LHCN-M2 (cell line): ENCODE results near the gene POMT2. TPM values are rescaled to one million over a fixed set of nuclear protein-coding genes. Genes with fewer than 3 reads are reported as not detected.

Source experiments
- DNase-seq: peaks from one replicate; pipeline ENCODE4 v3.0.0-alpha.2; 2012; ENCODE audit warnings: low read depth
- total RNA-seq: library from RNA; depleted of rRNA; stranded (reverse); fragments of >200 nt; gene quantifications from 2 replicates; pipeline ENCODE4 v1.2.3, GENCODE V29; 2014

POMT2 gene
- total RNA-seq, 1 experiment from 2014 or later = 15.0 TPM

DNA sequence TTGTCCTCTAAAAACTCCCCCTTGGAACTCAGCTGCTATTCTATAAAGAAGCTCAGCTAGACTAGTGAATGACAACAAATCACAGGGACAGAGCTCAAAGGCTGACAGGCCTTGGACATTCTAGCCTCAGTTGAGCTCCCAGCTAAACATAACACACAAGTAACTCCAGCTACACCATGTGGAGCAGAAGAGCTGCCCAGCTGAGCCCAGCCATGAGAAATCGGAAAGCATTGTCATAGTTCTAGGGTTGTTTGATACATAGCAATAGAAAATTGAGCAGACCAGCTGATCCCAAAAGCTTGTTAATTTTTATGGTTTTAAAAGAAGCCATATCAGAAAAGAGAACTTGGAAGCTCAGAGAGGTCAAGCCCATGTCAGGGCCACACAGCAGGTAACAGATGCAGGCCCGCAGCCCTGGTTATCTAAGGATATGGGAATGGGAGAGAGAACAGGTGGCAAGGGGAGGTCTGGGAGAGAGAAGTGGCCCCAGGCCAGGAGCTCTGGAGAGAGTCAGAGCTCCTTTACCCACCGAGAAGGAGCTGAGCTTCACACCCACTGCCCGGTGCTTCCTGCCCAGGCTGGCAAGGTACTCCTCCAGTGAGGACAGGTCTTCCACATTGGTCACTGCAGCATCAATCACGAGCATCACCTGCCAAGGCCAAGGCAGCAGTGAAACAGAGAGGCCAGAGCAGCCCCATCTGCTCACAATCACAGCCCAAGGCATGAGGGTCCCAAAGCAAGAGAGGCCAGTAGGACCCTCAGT lies 52.6 kb downstream of the POMT2 start:
- no peak for DNase-seq

DNA sequence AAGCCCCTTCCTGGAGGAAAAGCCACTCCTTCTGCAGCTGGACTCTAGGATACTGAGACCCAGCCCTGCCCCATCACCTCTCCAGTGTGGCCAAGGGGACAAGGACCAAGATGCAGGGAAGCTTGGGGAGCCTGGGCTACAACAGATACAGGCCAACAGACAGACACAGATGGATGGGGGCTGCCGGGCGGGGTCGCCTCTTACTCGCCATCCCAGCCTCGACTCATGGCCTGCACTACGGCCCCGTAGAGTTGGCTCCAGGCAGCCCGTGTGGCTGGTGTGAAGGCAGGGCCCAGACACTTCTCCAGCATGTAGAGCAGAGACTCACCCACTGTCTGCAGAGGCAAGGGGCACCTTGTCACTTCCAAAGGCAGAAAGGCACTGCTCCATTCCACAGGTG lies 54.3 kb downstream of the POMT2 start:
- no peak for DNase-seq

DNA sequence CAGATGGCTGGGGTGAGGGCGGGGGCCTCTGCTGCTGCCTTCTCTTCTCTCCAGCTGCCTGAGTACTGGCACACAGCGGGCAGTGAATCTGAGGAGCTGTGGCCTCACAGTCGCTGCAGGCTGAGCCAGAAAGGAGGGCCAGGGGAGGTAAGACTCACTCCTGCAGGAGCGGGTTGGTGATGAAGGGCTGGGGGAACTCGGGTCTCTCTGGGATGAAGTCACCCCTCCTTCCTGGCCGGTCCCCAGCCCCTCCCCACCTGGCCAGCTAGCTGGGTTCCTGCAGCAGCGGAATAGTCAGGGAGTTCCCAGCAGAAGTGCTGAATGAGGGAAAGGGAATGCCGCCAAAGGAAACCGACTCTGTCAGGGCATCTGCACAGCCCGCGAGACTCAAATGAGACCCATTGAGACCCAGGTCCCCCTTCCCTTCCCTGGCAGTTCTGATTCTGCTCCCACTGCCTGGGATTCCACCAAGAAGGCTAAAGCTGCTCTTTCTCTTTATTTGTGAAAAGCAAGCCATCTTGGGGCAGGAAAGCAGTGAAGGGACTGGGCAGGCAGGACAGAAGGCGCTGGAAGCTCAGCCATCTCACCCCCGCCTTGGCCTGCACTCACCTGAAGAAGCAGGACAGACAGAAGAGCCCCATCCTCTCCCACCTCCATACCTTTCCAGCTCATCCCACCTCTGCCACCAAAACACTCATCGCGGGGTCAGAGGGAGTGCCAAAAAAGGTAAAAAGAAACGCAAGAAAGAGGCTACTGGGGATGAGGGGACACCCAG lies 54.9 kb downstream of the POMT2 start:
- DNase-seq = no peak

DNA sequence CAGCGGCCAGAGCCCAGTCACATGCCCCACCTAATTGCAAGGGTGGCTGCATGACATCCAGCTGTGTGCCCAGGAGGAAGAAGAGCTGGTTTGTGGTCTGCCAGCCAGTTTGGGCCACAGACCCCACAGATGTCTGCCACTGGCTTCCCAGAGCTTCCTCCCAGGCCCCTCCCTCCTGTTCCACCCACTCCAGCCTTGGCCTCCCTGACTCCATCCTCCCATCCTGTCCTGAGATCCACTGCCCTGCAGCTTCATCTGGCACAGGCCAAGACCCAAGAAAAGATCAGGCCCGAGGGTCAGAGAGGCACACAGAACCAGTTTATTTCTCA lies 55.5 kb downstream of the POMT2 start:
- no peak for DNase-seq

DNA sequence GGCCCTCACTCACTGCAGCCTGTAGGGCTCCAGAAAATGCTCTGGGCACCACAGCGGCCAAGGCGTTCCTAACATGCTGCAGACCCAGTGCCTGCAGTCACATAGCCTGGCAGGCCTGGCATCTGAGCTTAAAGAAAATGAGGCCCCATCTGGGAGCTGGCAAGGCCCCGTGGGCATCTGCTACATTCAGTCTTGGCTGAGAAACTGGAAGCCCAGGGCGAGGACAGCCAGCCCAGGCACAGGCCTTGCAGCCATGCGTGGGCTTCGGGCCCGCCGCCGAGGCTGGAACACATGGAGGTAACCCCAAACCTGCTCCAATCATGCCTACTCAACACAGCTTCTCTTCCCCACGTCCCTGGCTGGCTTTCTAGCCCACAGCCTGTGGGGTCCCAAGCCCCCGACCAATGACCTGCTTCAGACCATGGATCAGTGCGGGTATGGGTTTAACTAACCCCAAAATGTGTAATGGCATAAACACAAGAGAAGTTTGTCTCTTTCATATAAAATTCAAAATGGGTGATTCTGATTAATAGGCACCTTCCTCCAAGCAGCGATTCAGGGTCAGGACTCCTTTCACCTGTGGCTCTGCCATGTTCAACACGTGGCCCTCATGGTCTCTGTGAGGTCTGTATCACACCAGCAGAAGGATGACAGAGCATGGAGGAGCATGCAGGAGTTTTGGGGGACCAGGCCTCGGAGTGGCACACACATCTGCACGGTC lies 56.1 kb downstream of the POMT2 start:
- no peak for DNase-seq

DNA sequence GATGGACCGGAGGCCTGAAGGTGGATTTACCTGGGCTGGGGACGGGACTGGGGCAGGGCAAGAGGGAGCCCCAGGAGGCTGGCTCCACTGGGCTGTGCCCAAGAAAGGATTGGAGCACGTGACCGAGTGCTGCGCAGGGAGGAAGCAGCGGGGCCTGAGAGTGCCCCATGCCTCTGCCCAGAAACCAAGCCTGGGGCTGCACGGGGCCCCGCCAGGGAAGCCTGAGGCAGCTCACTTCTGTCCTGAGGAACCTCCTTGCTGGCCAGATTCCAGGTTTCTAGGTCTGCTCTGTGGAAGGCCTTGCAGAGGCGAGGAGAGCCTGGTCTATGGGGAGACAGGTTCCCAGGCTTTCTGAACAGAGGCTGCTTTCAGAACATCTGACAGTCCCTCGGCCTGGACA lies 60.1 kb downstream of the POMT2 start:
- DNase-seq = no peak

GRCh38 chr14:77260199-77260598 lies 60.5 kb downstream of the POMT2 start:
- no peak for DNase-seq

DNA sequence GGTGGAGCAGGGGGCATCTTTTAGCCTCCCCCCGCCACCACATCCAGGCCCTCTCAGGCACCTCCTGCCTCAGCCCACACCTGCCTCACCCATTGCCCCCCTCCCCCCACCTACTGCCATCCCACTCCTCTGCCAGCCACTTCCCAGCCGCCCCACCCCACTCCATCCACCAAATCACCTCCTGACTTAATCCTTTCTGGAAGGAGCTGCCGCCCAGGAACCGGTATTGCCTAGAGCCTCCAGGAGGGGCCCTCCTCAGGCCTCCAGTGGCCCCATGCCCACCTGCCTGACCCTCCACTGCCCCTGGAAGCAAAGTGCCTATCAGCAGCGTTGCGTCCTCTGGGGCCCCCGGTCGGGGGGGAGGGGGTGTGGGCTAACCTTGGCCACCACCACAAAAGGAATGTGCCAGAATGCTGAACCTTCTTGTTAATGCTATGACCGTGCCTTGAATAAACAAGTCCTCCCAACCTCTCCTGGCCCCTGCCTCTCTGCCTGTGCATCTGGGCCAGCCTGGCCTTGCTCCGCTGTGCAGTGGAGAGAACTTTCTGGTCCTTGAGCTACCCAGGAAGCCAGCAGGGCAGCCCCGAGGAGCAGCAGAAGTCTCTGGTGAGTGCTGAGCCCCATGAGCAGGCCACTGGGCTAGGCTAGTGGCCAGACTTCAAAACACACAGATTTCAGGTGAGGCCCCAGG lies 61.5 kb downstream of the POMT2 start:
- no peak for DNase-seq

- no peak for DNase-seq
Observed at GRCh38 chr14:77258566-77258965, 62.1 kb downstream of the POMT2 start.

GRCh38 chr14:77257700-77258099 lies 63.0 kb downstream of the POMT2 start:
- no peak for DNase-seq

- DNase-seq = no peak
Observed at GRCh38 chr14:77256694-77257093, 64.0 kb downstream of the POMT2 start.

GRCh38 chr14:77253333-77254190 lies 67.1 kb downstream of the POMT2 start:
- no peak for DNase-seq

- DNase-seq = no peak
Observed at GRCh38 chr14:77251870-77252269, 68.8 kb downstream of the POMT2 start.

DNA sequence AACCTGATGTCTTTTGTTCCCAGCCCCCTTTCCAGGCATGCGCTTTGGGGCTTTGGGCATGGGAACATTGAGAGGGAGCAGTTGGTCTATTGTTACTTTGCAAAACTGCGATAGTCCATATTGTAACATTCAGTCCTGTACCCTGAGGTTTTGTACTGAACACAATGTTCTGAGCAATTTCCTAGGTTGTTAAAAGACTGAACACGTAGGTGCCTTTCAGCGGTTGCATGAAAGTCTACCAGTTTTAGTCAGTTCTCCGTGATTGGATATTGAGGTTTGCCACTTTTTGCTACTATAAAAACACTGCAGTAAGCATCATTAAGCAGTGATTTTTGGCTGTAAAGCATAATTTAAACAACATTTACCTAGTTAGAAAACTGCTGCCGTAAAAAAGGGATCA lies 69.8 kb downstream of the POMT2 start:
- no peak for DNase-seq

DNA sequence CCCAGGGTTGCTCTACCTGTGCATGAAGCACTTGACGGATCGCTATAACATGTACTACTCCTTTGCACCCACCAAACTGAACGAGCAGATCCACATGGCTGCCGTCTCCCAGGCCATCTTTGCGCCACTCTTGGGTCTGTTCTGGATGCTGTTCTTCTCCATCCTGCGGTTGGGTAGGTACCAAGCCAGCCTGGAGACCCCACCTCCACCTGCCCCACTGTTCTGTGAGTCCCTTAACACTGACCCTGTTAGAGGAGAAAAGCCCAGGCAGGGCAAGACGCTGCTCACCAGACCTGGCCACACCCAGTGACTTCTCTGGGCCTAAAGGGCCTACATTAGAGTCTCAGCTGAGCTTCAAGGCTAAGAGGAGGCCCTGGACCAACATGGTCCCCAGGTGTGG lies 71.4 kb downstream of the POMT2 start:
- DNase-seq = no peak

- DNase-seq = no peak
Observed at GRCh38 chr14:77248666-77249065, 72.0 kb downstream of the POMT2 start.

DNA sequence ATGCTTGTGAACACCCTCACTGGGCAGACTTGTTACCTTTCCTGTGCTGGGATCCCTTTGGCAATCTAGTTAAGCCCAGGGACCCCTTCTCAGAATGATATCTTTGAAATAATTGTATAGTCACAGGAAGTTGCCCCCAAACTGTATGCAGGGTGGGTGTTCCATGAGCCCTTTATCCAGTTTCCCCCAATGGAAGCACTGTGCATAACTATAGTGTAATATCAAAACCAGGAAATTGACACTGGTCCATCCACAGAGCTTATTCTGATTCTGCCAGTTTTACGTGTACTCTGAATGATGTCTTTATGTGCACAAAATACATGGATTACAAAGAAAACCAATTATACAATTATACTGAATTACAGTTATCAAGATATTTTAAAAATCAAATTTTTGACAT lies 73.9 kb downstream of the POMT2 start:
- DNase-seq = no peak

GRCh38 chr14:77245820-77246219 lies 74.9 kb downstream of the POMT2 start:
- DNase-seq = no peak

DNA sequence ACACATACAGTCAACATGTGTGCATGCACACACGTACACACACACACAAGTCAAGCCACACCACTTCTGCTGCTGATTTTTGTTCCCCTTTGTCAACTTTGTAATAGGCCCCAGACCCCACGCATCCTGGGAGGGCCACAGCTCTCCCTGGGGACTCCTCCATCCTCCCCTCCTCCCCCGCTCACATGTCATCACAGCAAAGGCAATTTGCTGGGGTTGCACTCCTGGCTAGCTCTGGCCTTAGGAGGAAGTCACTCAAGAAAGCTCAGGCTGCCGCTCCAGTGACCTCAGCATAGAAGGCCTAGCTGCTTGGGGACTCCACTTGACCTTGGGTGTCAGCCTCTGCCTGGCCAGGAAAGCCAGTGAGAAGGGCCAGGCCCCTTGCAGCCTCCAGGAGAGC lies 76.8 kb downstream of the POMT2 start:
- DNase-seq = no peak

DNA sequence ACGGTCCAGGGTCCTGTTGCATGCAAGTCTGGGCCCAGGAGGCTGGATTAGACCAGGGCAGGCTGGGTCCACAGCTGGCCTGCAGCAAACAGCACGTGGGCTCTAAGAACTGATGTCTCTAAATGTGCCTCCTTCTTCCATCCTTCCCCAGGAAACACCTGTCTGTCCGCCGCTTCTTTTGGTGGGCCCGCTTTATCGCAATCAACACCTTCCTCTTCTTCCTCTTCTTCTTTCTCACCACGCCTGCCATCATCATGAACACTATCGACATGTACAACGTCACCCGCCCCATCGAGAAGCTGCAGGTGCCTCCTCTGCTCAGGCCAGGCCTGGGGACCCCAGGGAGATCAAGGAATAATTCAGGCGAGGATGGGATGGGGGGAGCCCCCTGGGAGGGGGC lies 77.9 kb downstream of the POMT2 start:
- no peak for DNase-seq

DNA sequence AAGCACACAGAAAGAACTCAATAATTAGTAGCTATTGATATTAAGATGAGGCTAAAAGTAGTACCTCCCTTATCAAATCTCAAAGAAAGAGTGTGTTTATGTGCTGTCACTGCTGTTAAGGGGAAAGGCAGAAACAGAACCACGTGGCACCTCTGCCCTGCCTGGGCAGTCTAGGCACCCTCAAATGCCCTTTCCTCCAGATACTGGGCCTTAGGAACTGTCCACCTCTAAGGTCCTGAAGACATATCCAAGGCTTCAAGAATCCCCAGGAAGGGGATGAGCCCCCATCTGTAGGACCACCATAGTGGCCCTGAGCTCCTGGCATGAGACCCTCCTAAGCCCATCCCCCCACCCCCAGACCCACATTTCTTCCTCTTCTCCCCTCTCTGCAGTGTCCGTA lies 78.7 kb downstream of the POMT2 start:
- DNase-seq = no peak
